ENCODE results near the gene SLC44A4.
A peak's percentile ranks its signal among the peaks of the same experiment; 100 is the strongest.
"Not testable (repeated sequence)": the region's sequence is repeated elsewhere in the genome, so short reads cannot be mapped to it uniquely, and the experiment has no call there.

SLC44A4 gene

GRCh38 chr6:31825553-31825952 is 53.2 kb downstream of the SLC44A4 start:
- DNase-seq = no peak

GRCh38 chr6:31823592-31824196 is 55.1 kb downstream of the SLC44A4 start:
- not testable (repeated sequence) for DNase-seq

GRCh38 chr6:31822036-31822821 is 56.6 kb downstream of the SLC44A4 start:
- DNase-seq = no peak

GRCh38 chr6:31821301-31822035 is 57.3 kb downstream of the SLC44A4 start:
- no peak for DNase-seq

GRCh38 chr6:31820399-31820798 is 58.4 kb downstream of the SLC44A4 start:
- not testable (repeated sequence) for DNase-seq

GRCh38 chr6:31819871-31820299 is 58.9 kb downstream of the SLC44A4 start:
- DNase-seq = no peak

- DNase-seq = not testable (repeated sequence)
These were observed 60.8 kb downstream of the SLC44A4 start for GRCh38 chr6:31817929-31818511.

GRCh38 chr6:31817133-31817928 is 61.5 kb downstream of the SLC44A4 start:
- not testable (repeated sequence) for DNase-seq

GRCh38 chr6:31815025-31815838 is 63.6 kb downstream of the SLC44A4 start, which contains the start of the genes HSPA1A and HSPA1L:
HSPA1A (plus strand) TSS chr6:31815543; CDS start chr6:31815757, 214 bp downstream.
HSPA1L (minus strand) TSS chr6:31815283; CDS start chr6:31811972, 3,311 bp downstream.
- peak; percentile 95 for DNase-seq

- DNase-seq = peak; percentile 92
These were observed 64.1 kb downstream of the SLC44A4 start for GRCh38 chr6:31814677-31815024.

GRCh38 chr6:31813465-31813849 is 65.3 kb downstream of the SLC44A4 start:
- DNase-seq = no peak
